ENCODE data around the gene RAB8B.

RAB8B gene

DNA sequence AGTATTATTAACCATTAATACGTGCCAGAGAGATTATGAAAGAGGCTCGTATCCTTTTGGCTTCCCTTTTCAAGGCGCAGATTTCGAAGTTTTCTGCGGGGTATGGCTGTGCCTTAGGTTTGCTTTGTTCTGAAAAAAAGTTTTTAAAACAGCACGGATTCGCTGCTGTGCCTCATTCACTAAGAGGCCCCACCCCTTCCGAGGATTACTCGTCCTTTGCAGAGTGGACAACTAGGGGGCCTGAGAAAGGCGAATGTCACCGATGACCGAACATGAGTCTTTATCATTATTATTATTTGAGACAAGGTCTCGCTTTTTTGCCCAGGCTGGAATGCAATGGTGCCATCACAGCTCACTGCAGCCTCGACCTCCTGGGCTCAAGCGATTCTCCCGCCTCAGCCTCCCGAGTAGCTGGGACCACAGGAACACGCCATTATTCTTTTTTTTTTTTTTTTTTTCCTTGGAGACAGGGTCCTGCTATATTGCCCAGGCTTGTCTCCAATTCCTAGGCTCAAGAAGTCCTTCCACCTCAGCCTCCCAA is 31.4 kb upstream of the RAB8B start:
- Histone ChIP-seq H3F3A (ENCODE audit: insufficient read depth, low read length) (peaks cover 20% of the 10 kb centered on the region), H4K20me1 (ENCODE audit: insufficient read depth, low read length) (no peaks in the 10 kb centered on the region), H3K27ac (ENCODE audit: low read length) (peak overlapping the region; percentile 82; the same call in 1 of the 2 replicates), H2AFZ (ENCODE audit: low read length) (peak overlapping the region; percentile 85), H3K27me3 (replicated peaks; ENCODE audit: insufficient read depth, low read length) (no peaks in the 10 kb centered on the region), H3K9me2 (replicated peaks; ENCODE audit: insufficient read depth, low read length) (no peaks in the 10 kb centered on the region), H3K79me2 (ENCODE audit: low read length) (peaks cover 17% of the 10 kb centered on the region), H3K4me1 (ENCODE audit: low read length) (0 out of 2 replicates have a peak, but pooled peaks cover 5% of the 10 kb centered on the region), H3K36me3 (replicated peaks; ENCODE audit: insufficient read depth, low read length) (no peaks in the 10 kb centered on the region; the same call in 1 of the 2 replicates), H3K9me3 (replicated peaks; ENCODE audit: insufficient read depth, low read length) (no peaks in the 10 kb centered on the region), H3K4me2 (ENCODE audit: low read depth, low read length) (peak overlapping the region; percentile 79), H3K9ac (ENCODE audit: low read length) (peak overlapping the region; percentile 80; the same call in 1 of the 2 replicates), H3K4me3 (ENCODE audit: low read length) (peak overlapping the region; percentile 80)
- TF ChIP-seq EZH2phosphoT487 (IDR thresholded peaks at IDR 0.05; ENCODE audit: low read length) (no peak), EZH2 (optimal IDR thresholded peaks at IDR 0.05; ENCODE audit: low read depth, low read length) (no peak)
- TF ChIP-seq, protein P1, sequence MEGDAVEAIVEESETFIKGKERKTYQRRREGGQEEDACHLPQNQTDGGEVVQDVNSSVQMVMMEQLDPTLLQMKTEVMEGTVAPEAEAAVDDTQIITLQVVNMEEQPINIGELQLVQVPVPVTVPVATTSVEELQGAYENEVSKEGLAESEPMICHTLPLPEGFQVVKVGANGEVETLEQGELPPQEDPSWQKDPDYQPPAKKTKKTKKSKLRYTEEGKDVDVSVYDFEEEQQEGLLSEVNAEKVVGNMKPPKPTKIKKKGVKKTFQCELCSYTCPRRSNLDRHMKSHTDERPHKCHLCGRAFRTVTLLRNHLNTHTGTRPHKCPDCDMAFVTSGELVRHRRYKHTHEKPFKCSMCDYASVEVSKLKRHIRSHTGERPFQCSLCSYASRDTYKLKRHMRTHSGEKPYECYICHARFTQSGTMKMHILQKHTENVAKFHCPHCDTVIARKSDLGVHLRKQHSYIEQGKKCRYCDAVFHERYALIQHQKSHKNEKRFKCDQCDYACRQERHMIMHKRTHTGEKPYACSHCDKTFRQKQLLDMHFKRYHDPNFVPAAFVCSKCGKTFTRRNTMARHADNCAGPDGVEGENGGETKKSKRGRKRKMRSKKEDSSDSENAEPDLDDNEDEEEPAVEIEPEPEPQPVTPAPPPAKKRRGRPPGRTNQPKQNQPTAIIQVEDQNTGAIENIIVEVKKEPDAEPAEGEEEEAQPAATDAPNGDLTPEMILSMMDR (IDR thresholded peaks at IDR 0.05; ENCODE audit: low read length): no peak
- DNase-seq: peak; percentile 59

DNA sequence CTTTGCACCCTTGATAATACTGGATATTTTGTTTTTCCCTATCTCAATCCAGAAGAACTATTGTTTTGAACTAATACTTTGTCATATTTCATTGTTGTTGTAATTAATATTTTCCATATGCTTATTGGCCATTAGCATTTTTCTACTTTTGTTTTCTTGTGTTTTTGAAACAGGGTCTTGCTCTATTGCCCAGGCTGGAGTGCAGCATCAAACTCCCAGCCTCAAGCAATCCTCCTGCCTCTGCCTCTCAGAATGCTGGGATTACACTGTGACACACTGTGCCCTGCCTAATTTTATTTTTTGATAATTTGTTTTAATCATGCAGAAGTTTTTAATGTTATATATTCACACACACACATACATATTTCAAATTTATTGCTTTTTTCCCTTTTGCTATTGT is 28.8 kb upstream of the RAB8B start:
- H3K79me2 ChIP-seq (ENCODE audit: low read length): peaks cover 12% of the 10 kb centered on the region
- H3K4me3 ChIP-seq (ENCODE audit: low read length): no peak overlapping the region
- peaks cover 20% of the 10 kb centered on the region for H3F3A ChIP-seq (ENCODE audit: insufficient read depth, low read length)
- no peaks in the 10 kb centered on the region for H3K36me3 ChIP-seq (replicated peaks; ENCODE audit: insufficient read depth, low read length)
- DNase-seq: no peak
- H3K9me2 ChIP-seq (replicated peaks; ENCODE audit: insufficient read depth, low read length): no peaks in the 10 kb centered on the region
- no peak overlapping the region for H3K4me2 ChIP-seq (ENCODE audit: low read depth, low read length)
- no peaks in the 10 kb centered on the region for H4K20me1 ChIP-seq (ENCODE audit: insufficient read depth, low read length)
- TF ChIP-seq EZH2 (optimal IDR thresholded peaks at IDR 0.05; ENCODE audit: low read depth, low read length) (no peak), EZH2phosphoT487 (IDR thresholded peaks at IDR 0.05; ENCODE audit: low read length) (no peak)
- TF ChIP-seq, protein P1 (IDR thresholded peaks at IDR 0.05; ENCODE audit: low read length): no peak
- no peak overlapping the region for H2AFZ ChIP-seq (ENCODE audit: low read length)
- H3K9me3 ChIP-seq (replicated peaks; ENCODE audit: insufficient read depth, low read length): no peaks in the 10 kb centered on the region
- no peak overlapping the region for H3K9ac ChIP-seq (ENCODE audit: low read length)
- H3K27me3 ChIP-seq (replicated peaks; ENCODE audit: insufficient read depth, low read length): no peaks in the 10 kb centered on the region
- H3K4me1 ChIP-seq (ENCODE audit: low read length): 0 out of 2 replicates have a peak, but pooled peaks cover 5% of the 10 kb centered on the region
- no peak overlapping the region for H3K27ac ChIP-seq (ENCODE audit: low read length)

DNA sequence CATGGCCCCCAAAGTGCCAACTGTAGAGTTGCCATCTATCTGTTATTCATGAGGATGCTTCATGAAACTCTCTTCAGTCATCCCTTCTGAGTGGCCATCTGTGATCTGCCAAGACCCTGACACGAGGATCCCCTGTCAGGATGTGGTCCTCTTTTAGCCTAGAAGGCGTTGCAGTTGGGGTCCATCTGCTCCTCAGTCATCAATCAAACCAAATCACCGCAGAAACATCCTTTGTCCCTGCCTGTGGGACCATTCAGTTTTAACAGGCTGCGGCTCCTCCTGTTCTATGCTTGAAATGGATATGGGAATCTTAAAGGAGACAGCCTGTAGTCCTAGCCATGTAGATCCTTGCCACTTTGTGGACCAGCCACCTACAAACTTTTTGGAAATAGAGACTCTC is 26.2 kb upstream of the RAB8B start:
- Histone ChIP-seq H3K9ac (ENCODE audit: low read length) (no peak overlapping the region), H3K27ac (ENCODE audit: low read length) (no peak overlapping the region), H3K4me1 (ENCODE audit: low read length) (no peaks in the 10 kb centered on the region), H3K4me3 (ENCODE audit: low read length) (no peak overlapping the region), H2AFZ (ENCODE audit: low read length) (no peak overlapping the region), H3K4me2 (ENCODE audit: low read depth, low read length) (no peak overlapping the region), H3K27me3 (replicated peaks; ENCODE audit: insufficient read depth, low read length) (no peaks in the 10 kb centered on the region), H3K36me3 (replicated peaks; ENCODE audit: insufficient read depth, low read length) (no peaks in the 10 kb centered on the region), H3K9me3 (replicated peaks; ENCODE audit: insufficient read depth, low read length) (no peaks in the 10 kb centered on the region), H3F3A (ENCODE audit: insufficient read depth, low read length) (no peaks in the 10 kb centered on the region; the same call in 1 of the 2 replicates), H3K9me2 (replicated peaks; ENCODE audit: insufficient read depth, low read length) (no peaks in the 10 kb centered on the region), H3K79me2 (ENCODE audit: low read length) (no peaks in the 10 kb centered on the region), H4K20me1 (ENCODE audit: insufficient read depth, low read length) (no peaks in the 10 kb centered on the region)
- no peak for TF ChIP-seq EZH2 (optimal IDR thresholded peaks at IDR 0.05; ENCODE audit: low read depth, low read length)
- no peak for TF ChIP-seq EZH2phosphoT487 (IDR thresholded peaks at IDR 0.05; ENCODE audit: low read length)
- TF ChIP-seq, protein P1 (IDR thresholded peaks at IDR 0.05; ENCODE audit: low read length): no peak
- no peak for DNase-seq

Data from MM.1S (cell line).